GM18868 (cell line): ENCODE measurements around the gene SLC9A9.

Experiments used
- ATAC-seq: cut with Tn5 transposase; IDR thresholded peaks from one replicate; pipeline ENCODE4 v1.9.1; 2021; ENCODE audit warnings: mild to moderate bottlenecking, moderate library complexity; ENCODE audit not compliant: unreplicated experiment

Gene SLC9A9

DNA sequence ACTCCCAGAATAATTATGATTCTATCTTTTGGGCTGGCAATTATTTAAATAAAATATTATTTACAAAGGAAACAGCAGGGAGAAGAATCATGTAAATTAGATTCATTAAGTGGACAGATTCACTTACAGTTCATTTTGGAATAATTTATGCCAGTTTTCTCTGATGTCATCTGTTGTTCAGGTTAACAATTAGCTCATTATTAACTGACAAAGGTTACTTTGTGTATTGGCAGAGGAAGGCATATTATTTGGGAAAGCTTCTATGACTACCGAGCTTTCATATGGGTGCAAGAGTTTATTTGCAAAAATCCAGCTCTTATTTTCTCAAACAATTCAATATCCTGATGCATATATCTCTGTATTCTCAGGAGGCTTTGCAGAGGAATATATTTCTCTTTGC is 504.3 kb downstream of the SLC9A9 start:
- ATAC-seq, result no peak

DNA sequence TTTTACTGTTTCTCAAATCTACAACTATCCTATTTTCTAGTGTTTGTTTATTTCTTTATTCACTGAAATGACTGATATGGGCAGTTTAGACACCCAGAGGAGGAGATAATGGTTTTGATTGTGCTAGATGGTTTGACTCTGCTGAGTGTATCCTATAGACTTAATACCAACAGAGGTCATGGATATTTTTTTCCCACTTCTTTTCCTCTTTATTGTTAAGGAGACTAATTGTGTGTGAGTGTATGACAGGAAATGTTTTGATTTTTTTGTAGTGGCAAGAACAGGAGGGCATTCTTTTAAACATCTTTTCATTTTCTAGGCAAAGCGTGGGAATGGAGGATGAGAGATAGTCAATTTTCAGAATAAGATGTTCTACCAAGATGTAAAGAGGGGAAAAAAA is 505.2 kb downstream of the SLC9A9 start:
- ATAC-seq, result no peak

DNA sequence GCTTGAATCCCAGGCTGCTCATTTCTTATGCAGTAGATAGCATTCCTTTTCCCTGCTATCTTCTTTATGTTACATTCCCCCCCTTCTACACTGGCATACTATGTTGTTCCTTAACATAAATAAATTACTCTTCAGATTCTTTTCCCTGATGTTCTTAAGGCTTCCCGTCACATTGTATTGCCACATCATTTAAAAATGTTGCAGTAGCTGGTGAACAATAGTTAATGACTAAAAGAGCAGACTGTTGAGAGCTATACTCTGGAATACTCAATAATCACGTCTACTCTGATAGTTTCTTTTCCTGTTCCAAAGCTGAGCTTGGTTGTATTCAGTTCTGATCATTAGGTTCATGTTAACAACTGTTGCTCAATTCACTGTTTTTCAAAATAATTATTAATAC is 508.8 kb downstream of the SLC9A9 start:
- ATAC-seq, result no peak

DNA sequence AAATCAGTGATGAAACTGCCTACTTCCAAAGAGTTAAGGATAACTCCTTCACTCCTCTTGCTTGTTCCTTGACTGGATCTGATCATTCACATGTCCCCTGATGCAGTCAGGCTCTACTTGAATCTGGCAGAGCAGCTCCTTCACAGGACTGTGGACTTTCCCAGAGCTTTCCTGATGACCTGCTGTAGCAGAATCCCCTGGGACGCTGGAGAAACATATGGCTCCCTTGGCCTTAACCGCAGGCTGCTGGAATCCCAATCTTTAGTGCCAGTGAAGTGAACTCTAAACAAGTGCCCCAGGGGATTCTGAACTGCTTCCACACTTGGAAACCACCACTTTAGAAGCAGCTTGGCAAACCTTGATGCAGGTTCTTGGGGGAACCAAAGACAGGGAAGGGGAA is 510.9 kb downstream of the SLC9A9 start:
- no peak for ATAC-seq

DNA sequence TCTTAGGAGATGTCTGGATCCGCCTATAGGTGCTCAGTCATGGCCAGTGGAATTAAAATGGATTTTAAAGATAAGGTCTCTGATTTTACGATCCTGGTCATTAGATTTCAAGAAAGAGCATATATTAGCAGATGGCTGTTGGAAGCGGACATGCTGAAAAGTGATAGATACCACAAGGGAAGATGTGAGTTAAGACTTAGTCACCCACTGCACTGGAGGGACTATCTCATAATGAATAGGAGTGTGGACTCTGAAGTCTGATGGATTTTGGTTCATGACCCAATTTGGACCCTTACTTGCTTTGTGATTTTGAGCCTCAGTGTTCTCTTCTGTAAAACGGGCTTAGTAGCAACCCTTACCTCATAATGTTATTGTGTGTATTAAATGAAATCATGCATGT is 514.0 kb downstream of the SLC9A9 start:
- no peak for ATAC-seq

DNA sequence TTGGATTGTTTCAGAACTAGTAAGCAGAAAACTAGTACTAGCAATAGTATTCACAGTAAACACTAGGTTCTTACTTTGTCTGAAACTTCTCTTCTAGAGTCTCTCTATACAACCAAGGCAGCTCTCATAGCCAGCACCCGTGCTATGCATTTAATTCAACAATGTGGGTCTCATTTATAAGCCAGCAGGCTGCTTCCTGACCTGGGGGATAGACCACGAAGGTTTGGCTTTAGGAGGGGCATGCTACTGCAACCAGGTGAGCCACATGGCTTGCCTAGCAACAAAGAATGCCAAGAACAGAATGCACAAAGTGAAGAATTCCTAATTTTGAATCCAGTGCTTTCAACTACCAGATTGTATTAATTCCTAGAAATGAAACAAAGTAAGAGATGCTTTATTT is 514.9 kb downstream of the SLC9A9 start:
- no peak for ATAC-seq

DNA sequence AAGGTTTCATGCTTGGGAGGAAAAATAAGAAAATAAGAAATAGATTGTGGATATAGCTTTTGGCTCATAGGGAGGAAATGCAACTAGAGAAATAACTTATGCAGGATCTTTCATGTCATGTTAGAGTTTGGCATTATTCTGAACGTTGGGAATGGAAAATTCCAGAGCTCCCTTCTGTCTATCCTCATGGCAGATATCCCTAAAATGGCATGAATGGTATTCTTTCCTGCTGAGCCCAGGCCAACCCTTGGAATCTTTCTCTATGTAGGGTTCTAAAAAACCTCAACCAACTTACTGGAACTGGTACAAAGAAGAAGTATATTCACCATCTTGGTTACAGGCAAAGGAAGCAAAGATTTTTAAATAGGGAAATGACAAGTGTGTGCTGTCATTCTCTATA is 516.2 kb downstream of the SLC9A9 start:
- ATAC-seq, result no peak

DNA sequence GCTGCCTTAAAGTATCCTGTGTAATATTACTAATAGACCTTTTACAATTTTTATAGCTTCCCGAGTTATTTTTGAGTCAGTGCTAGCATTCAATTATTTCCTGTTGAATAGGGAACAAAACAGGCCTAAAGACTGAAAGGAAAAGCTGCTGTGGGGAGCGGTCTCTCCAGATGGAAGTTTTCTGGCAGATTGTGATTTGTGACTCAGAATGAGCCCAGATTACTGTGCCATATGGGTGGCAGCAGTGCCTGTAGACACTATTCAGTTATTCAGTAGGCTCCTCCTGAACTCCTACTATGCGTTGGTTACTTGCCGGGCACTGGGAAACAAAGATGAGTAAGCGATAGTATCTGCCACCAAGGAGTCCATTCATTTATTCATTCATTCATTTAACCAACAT is 516.9 kb downstream of the SLC9A9 start:
- ATAC-seq, result no peak

DNA sequence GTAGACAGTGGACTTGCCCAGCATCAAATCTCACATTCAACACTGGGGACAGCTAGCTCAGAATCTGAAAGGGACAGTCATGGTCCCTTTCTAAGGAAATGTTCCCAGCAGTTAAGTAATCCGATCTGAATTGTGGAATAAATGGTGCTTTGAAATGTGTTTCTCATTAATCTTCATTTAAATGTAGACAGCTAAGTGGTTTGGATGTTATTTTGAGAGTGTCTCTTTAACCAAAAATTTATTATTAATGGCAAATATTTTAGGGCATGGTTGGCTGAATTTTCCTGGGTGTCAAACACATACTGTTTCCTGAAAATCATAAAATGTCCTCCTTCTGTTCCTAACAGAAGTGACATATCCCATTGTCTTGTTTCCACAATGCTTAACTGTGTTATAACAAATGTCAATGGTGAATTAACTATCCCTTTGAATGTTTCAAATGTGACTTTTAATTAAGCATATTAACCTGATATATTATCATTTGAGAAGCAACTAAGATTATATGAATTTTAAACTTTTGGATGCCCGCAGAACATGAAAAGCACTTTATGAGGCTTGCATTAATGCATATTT is 517.9 kb downstream of the SLC9A9 start:
- no peak for ATAC-seq

DNA sequence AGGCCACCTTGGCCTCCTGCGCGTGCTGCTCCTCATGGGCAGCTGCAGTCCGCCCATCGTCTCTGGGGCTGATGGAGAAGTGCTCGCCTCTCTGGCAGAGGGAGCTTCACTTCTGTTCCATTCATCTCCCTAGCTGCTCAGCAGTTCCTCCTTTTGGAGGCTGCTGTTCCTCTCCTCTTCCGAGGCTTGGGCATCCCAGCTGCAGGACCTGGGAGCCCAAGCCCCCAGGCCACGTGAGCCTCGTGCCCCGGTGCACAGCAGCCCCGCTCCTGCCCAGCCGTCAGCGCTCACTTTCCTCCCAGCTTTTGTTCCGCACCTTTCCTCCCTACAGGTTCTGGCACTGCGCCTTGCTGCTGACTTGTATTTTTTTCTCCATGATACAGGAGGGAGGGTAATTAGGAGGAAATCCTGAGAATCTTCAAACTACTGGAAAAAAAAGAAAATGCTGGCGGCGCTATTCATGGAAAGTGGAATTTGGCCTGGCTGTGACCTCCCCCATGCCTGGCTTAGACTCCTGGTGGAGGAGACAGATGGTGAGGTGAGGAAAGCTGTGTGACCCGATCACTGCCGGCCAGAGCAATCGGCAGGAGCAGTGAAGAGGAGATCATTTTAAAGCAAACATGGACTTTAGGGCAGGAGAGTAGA is 518.6 kb downstream of the SLC9A9 start:
- no peak for ATAC-seq

DNA sequence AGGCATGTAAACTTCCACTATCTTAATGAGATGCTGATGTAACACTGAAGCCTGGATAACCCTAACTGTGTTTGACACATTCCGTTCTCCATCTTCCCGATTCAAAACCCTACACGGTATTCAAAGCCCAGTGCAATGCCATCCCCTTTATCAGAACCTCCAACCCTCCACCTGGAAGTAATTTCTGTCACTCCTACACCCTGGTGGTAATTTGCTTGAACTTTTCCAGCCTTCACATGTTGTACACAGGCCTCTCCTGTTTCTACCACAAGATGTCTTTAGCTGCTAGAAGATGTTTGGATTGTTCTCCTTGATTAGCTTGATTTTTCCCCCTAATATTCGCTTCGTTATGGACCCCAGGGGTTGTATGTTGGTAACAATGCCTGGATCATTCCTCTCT is 519.8 kb downstream of the SLC9A9 start:
- no peak for ATAC-seq

DNA sequence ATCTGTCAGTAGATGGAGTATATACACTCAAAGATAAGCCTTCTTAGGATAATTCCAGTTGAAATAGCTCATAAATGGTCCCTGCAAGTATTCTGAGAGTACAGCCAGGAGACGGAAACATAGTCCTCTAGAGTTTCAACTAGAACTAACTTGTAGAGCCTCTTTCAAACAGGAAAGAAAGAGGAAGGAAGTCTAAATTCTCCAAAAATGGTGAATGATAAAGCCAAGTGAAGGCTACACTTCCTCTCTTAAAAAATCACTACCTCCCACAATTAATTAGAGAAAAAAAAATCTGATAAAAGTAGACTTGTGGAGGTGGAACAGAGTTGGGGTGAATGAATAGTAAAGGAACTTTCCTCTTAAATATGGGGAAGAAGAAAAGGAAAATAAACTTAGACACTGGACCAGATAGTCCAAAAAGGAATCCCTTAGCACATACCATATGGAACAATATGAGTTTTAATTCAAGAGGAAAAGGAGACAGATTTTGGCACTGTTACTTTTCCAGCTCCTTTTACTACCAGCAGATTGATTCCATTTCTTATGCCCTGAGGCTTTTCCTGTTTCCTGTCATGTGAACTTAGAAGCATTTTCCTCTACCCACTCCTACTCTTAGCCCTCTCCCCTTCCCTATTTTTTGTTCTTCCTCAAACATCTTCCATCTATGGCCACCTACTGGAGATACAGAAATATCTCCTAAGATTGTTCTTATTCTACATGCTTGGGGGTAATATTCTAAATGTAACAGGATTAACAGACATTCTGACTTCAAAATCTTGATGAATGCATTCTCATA is 521.1 kb downstream of the SLC9A9 start:
- ATAC-seq, result no peak

DNA sequence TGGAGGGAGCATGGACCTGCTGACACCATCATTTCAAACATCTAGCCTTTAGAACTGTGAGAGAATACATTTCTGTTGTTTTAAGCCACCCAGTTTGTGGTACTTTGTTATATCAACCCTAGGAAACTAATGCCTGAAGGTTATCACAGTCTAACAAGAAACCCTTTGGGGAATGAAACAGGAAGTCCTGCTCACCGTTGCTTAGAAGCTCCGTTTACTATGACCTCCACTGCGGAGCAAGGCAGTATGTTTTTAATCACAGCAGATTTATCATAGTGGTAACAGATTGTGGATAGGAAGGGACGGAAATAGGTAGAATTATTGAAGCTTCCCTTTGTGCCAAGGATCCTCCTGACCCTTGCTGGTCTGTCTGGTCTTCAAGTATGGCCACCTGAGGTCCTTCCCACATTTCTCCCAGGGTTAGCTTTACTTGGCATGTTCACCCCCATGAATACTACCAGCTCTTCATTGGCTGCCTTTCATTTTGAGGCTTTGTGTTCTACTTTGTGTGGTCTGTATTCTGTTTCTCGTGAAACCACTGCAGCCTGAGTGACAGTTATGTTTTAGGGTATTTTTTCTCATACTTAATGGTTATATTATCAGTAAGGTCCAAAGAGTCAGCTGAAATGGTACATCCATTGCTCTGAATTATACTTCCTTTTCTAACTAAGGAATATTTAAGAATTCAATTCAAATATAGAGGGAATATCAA is 527.1 kb downstream of the SLC9A9 start:
- ATAC-seq, result peak; percentile 52

DNA sequence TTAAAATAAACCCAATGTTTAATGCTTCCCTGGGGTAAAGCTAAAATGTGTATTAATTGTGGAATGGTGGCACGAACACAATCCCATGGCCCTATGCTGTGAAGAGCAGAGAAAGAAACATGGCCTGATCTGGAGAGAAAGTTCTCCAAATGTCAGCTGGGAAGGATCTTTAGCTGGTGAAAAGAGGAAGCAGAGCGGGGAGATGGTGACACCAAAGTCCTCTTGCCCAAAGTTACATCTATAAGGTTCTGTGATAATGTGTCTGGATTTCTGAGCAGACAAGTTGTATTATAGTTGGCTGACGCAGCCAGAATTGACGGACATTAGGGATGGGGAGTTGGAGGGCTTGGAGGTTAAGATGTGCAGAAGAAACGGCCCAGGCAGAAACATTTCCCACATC is 532.5 kb downstream of the SLC9A9 start:
- ATAC-seq, result no peak

DNA sequence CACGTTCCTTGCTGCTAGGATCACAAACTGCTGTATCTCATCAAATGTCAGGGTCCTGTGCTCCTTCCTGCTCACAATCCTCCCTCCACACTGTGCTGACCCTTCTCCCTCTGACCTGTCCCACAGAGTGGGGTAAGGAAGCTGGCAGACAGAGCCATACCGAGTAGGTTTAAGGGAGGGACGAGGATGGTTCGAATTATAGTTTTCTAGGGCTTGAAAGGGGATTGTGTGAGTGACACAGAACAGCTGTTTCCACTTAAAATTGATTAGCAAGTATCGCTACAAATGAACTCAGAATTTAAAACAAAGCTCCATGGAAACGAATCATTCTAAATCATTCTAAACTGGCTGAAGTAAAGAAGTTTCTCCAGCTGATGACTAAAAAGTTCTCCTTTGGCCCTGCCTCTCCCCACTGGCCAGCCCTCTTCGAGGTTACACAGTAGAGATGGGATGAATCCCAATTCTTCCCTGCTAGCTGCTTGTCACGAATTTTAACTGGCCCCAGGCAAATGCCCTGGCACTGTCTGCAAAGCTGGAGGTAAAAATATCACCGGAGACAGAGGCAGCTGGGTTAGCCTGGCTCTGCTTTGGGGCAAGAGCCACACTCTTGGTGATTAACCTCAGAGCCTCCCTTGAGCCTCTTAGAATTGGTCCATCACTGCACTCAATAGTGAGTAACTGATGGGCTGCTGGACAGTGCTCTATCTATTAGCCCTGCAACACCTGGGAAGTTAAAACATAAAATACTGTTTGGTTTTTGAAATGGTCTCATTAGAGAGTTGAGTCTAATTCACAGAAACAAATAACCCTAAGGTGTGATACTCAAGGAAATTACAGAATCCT is 533.8 kb downstream of the SLC9A9 start:
- ATAC-seq, result no peak

DNA sequence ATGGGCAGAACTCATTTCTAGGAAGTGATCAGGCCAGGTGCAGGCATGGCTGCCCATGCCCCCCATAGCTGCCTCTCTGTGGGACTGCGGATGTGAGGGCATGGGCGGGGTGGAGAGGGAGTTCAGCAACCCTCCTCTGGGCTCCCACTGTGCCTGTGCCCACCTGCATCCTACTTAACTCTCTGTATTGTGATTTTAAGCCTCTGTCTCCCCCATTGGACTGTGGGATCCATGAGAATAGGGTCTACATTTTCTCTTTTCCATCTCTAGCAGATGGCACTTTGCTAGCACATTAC is 534.4 kb downstream of the SLC9A9 start:
- no peak for ATAC-seq

DNA sequence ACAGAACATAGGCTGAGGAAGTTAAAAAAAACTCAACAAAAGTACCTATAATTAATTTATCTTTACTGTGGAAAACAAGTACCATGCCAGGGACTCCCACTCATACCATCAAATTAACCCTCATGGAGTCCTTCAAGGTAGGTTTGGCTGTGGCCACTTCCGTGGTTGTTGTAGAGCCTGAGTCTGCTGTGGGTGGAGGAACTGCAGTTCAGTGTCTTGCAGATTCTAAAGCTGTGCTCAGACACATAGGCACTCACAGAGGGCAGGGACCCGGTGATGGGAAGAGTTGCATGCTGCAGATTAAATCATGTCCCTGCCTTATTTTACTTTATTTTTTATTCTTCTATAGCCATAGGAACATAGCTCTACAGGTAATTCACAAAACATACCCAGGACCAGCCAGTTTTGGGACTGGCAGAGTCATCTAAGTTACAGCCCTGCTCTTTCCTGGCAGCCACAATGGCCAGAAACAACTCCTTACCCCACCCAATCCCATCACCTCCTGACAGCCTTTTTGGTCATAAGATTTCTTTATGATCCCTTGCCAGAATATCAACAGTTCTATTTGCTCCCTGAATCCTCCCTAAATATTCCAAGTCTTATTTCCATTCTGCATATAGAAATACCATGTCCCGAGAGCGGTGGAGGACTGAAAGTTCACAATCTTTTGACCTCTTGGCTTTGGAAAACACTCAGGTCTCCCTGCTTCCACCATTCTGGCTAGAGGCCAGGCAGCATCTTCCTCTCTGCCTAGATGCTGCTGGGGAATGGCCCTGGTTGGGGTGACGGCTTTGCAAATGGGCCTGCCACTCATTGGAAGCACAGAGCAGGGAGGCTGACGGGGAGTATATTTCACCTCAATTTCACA is 535.0 kb downstream of the SLC9A9 start:
- no peak for ATAC-seq

DNA sequence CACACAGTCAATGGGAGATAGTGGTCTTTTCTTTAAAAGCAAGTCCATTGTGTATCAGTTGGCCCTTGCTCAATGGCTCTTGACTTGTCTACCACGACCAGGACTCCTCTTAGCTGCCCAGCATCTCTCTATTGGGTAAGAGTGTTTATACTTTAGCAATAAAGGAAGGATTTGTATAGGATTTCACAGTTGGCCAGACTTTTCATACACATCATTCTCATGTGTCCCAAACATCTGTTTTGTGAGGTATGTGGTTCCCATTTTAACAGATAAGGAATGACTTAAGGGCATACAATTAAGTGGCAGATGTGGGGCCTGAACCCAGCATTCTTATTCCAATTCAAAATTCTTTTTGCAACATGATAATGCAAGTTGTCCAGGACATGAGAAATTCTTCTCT is 537.2 kb downstream of the SLC9A9 start:
- no peak for ATAC-seq

DNA sequence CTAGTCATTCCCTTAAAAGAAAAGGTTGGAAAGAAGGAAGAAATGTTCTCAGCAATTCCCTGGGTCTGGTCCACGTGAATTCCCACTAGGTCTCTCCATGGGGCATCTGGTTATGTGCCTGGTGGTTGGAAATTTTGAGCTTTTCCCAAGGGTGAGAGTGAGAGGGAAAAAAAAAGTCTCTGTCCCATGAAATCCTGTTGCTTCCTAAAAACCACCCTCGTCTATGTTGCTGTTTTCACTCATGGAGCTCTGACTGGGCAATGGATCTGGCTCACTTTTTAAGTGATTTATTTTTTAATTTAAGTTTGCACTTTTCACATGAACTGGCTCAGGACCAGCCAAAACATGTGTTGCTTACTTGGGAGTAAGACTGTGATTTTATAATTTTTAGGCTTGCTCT is 538.6 kb downstream of the SLC9A9 start:
- ATAC-seq, result no peak

DNA sequence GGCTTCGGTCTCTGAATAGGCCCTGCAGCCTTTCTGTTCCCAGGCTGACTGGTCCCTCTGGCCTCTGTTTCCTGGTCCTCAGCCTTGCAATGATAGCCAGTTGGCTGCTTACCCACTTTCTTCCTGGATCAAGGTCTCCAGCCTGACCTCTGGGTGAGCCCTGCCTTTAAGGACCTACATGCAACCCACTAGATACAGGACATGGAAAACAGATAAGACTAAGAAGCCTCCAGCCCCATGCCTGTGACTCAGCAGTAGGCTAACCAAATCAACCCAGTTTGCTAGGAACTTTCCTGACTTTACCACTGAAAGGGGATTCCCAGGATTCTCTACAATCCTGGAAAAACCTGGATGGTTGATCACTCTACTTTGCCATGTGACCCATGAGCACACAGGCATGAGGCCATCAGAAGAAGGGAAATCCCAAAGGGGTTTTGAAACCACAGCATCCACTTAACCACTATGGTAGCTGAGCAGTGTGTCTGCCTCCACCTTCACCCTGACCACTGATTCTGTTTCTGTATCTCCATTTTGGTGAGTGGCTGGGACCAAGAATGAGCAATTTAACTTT is 540.6 kb downstream of the SLC9A9 start:
- peak; percentile 92 for ATAC-seq
